K562 (cell line): ENCODE results near the gene NR3C1. TPM values are rescaled to one million over a fixed set of nuclear protein-coding genes. Genes with fewer than 3 reads are reported as not detected.

Experiments used
- ATAC-seq: fragments of 200-7000 bp; cut with Tn5 transposase; 3 replicates; pipeline ENCODE4 v1.9.1; 2020; ENCODE audit warnings: moderate library complexity
- BruUV-seq: library from RNA; stranded (reverse); fragments of 400-500 nt; replicated peaks from 2 replicates; lab custom pipeline; 2021; lab: Mats Ljungman, UMichigan
- CTCF ChIA-PET: fragments of 300-600 bp; formaldehyde crosslinking; extraction: SDS; loops from one replicate; lab custom pipeline; 2021; ENCODE audit warnings: low intra/inter-chr PET ratio; lab: Yijun Ruan, JAX
- POLR2A ChIA-PET: fragments of 300-600, 350-650 bp; sonication (Branson Sonifier 250); formaldehyde crosslinking; extraction: SDS; loops from one replicate; lab custom pipeline; 2021; ENCODE audit warnings: antibody characterized with exemption, inconsistent platforms; lab: Yijun Ruan, JAX
- DNase-seq, 4 experiments: peaks; one replicate each; pipeline versions ENCODE4 v3.0.0 to v3.0.0-alpha.2; 2011 to 2018; ENCODE audit warnings: low spot score in 3 of 4, mixed read lengths in 3 of 4; ENCODE audit errors: extremely low read depth in 1 of 4
- FAIRE-seq: peaks from 2 replicates; lab custom pipeline; 2011; peaks lifted over from hg19 to GRCh38; lab: Jason Lieb, UNC
- H2AFZ ChIP-seq: 2 replicates; pipeline ENCODE4 v1.6.0; 2011; ENCODE audit warnings: low read depth, low read length, control low read depth, inconsistent platforms
- H3K27ac ChIP-seq: fragments of 200-600 bp; 3 replicates; pipeline ENCODE4 v1.8.0; 2011; ENCODE audit warnings: low read depth, mild to moderate bottlenecking, control low read depth, inconsistent platforms, low read length, moderate library complexity, mixed read lengths; ENCODE audit errors: extremely low read depth
- H3K27me3 ChIP-seq, 2 experiments: fragments of 300-600 bp in 1 of 2; 2 replicates in 1 of 2; 3 replicates in 1 of 2; pipeline versions ENCODE4 v1.6.0 to v1.8.0; 2011; ENCODE audit warnings: inconsistent platforms in 2 of 2, low read length in 2 of 2, mild to moderate bottlenecking in 1 of 2, mixed read lengths in 1 of 2, moderate library complexity in 1 of 2; ENCODE audit not compliant: control insufficient read depth in 2 of 2, insufficient read depth in 2 of 2
- H3K36me3 ChIP-seq: fragments of 300-600 bp; 3 replicates; pipeline ENCODE4 v1.8.0; 2011; ENCODE audit warnings: mild to moderate bottlenecking, low read length, inconsistent platforms; ENCODE audit not compliant: control insufficient read depth, insufficient read depth
- H3K4me1 ChIP-seq, 2 experiments: fragments of 200-600 bp in 1 of 2; replicated peaks in 1 of 2; 2 replicates in 1 of 2; 3 replicates in 1 of 2; pipeline versions ENCODE4 v1.5.1 to v1.8.0; 2011; ENCODE audit warnings: inconsistent platforms in 2 of 2, low read length in 2 of 2, mild to moderate bottlenecking in 1 of 2, mixed read lengths in 1 of 2, moderate library complexity in 1 of 2; ENCODE audit not compliant: control insufficient read depth in 2 of 2, insufficient read depth in 2 of 2
- H3K4me2 ChIP-seq: 2 replicates; pipeline ENCODE4 v1.6.1; 2011; ENCODE audit warnings: low read length, control low read depth, inconsistent platforms, mixed read lengths; ENCODE audit not compliant: insufficient read depth
- H3K4me3 ChIP-seq: fragments of 200-600 bp; sonication (generic), shearing (Covaris generic); 2 replicates; pipeline ENCODE4 v1.5.1; 2016; ENCODE audit warnings: control low read depth, inconsistent platforms
- H3K79me2 ChIP-seq: fragments of 200-600 bp; 3 replicates; pipeline ENCODE4 v1.8.0; 2011; ENCODE audit warnings: low read length, inconsistent platforms; ENCODE audit not compliant: control insufficient read depth, insufficient read depth
- H3K9ac ChIP-seq, 2 experiments: 2 replicates each; pipeline versions ENCODE4 v1.6.0 to v1.6.1; 2011; ENCODE audit warnings: low read depth in 2 of 2, low read length in 2 of 2, control low read depth in 1 of 2, inconsistent platforms in 1 of 2, mild to moderate bottlenecking in 1 of 2, mixed read lengths in 1 of 2; ENCODE audit not compliant: insufficient read depth in 1 of 2
- H3K9me1 ChIP-seq: one replicate; pipeline ENCODE4 v1.6.0; 2011; ENCODE audit warnings: inconsistent platforms, mild to moderate bottlenecking, low read length, moderate library complexity; ENCODE audit not compliant: control insufficient read depth, insufficient read depth
- H3K9me3 ChIP-seq: replicated peaks from 2 replicates; pipeline ENCODE4 v1.5.1; 2011; ENCODE audit warnings: low read depth, low read length, inconsistent platforms; ENCODE audit not compliant: control insufficient read depth, insufficient read depth
- H4K20me1 ChIP-seq: replicated peaks from 2 replicates; pipeline ENCODE4 v1.6.1; 2011; ENCODE audit warnings: low read length, inconsistent platforms, mixed read lengths; ENCODE audit not compliant: control insufficient read depth, insufficient read depth
- CHCHD3 ChIP-seq: fragments of 250-450 bp; sonication (Bioruptor Pico); IDR thresholded peaks from 2 replicates; pipeline ENCODE4 v2.1.2; 2022; ENCODE audit warnings: mild to moderate bottlenecking
- ESRRA ChIP-seq: fragments of 450-650 bp; IDR thresholded peaks from 2 replicates; pipeline ENCODE4 v1.6.1; 2014; ENCODE audit warnings: low read depth, mild to moderate bottlenecking, moderate library complexity, borderline replicate concordance
- FOS ChIP-seq: IDR thresholded peaks from 3 replicates; pipeline ENCODE4 v1.6.1; 2011; ENCODE audit not compliant: insufficient read length; ENCODE audit errors: extremely low read depth
- MAFG ChIP-seq: fragments of 450-650 bp; conservative IDR thresholded peaks from 2 replicates; pipeline ENCODE4 v1.6.1; 2016; ENCODE audit warnings: missing genetic modification characterization, missing compliant biosample characterization
- NRF1 ChIP-seq, 2 experiments: fragments of 450-650 bp; IDR thresholded peaks in 1 of 2; conservative IDR thresholded peaks in 1 of 2; 2 replicates each; pipeline ENCODE4 v1.6.1; 2014; ENCODE audit warnings: mild to moderate bottlenecking in 2 of 2
- RBM25 ChIP-seq: fragments of 200-400 bp; formaldehyde crosslinking; IDR thresholded peaks from 2 replicates; pipeline ENCODE4 v1.6.1; 2018; ENCODE audit warnings: low read length, low read depth, moderate library complexity; ENCODE audit not compliant: severe bottlenecking
- RNF2 ChIP-seq: sonication (generic); IDR thresholded peaks from 2 replicates; pipeline ENCODE4 v1.6.1; 2016
- SRSF1 ChIP-seq: fragments of 200-400 bp; formaldehyde crosslinking; IDR thresholded peaks from 2 replicates; pipeline ENCODE4 v1.6.1; 2017; ENCODE audit warnings: mild to moderate bottlenecking, low read depth, low read length, moderate library complexity
- ZSCAN32 ChIP-seq: fragments of 450-650 bp; formaldehyde crosslinking; IDR thresholded peaks from 2 replicates; pipeline ENCODE4 v1.4.0; 2020; ENCODE audit warnings: mild to moderate bottlenecking, moderate library complexity
- WGBS: fragments of 100-300 bp; shearing (Covaris generic); methylation state at CpG from one replicate; pipeline ENCODE4 v1.1.6; 2016; ENCODE audit warnings: low coverage, mixed read lengths; ENCODE audit not compliant: insufficient coverage; ENCODE audit errors: missing lambda C conversion rate; 5-methylcytosine and 5-hydroxymethylcytosine counted together
- in situ Hi-C: fragments of 300-500 bp; cut with MboI; formaldehyde crosslinking; loops from 4 replicates; pipeline ENCODE4 v1.15.0; 2018; ENCODE audit warnings: inconsistent platforms, mixed read lengths
- intact Hi-C: fragments of 100-400 bp; cut with micrococcal nuclease; formaldehyde crosslinking; loops from 2 replicates; pipeline ENCODE4 v1.14.2; 2022
- polyA plus RNA-seq, 8 experiments: library from polyadenylated mRNA; depleted of rRNA in 4 of 8; stranded (reverse) in 5 of 8; unstranded in 3 of 8; fragments of >200 nt; fragmentation: Nextera tagmentation in 2 of 8; fragmentation: Illumina TruSeq in 1 of 8; extraction: Ambion mirVana in 2 of 8; extraction: Trizol in 1 of 8; gene quantifications; 2 replicates each; pipeline versions ENCODE4 v1.2.1 to v1.2.3, GENCODE V29; 2011 to 2014; ENCODE audit warnings: inconsistent platforms in 1 of 8, missing spikeins in 1 of 8
- total RNA-seq, 7 experiments: library from RNA; depleted of rRNA in 6 of 7; stranded (reverse); fragments of >200 nt in 6 of 7; fragmentation: Illumina TruSeq in 2 of 7; extraction: Trizol in 2 of 7; gene quantifications; 2 replicates each; pipeline versions ENCODE4 v1.2.1 to v1.2.3, GENCODE V29; 2011 to 2021; ENCODE audit warnings: low replicate concordance in 1 of 7
- TF ChIP-seq, protein P1 (sequence below): sonication (generic); formaldehyde crosslinking; IDR thresholded peaks from 2 replicates; pipeline ENCODE4 v1.8.1; 2023; ENCODE audit warnings: missing genetic modification reagents, mild to moderate bottlenecking, borderline replicate concordance
- TF ChIP-seq, protein P2 (sequence below): IDR thresholded peaks from 2 replicates; pipeline ENCODE4 v1.6.1; 2011; ENCODE audit not compliant: insufficient read length; ENCODE audit errors: extremely low read depth
- TF ChIP-seq, protein P3 (sequence below), 2 experiments: fragments of 250-450 bp in 1 of 2; fragments of 450-650 bp in 1 of 2; sonication (Bioruptor Pico) in 1 of 2; IDR thresholded peaks; 2 replicates each; pipeline versions ENCODE4 v1.6.1 to v1.8.0; 2016 to 2021; ENCODE audit warnings: mild to moderate bottlenecking in 2 of 2, moderate library complexity in 2 of 2, missing compliant biosample characterization in 1 of 2, missing genetic modification characterization in 1 of 2
- TF ChIP-seq, protein P4 (sequence below): fragments of 450-650 bp; formaldehyde crosslinking; conservative IDR thresholded peaks from 2 replicates; pipeline ENCODE4 v1.4.0; 2022; ENCODE audit warnings: mild to moderate bottlenecking, missing genetic modification characterization

The NR3C1 gene
- total and polyA plus RNA-seq, 9 of the 15 experiments (the other 6 are each of a cell fraction or from before 2014, with no cell fraction given): 8.2 to 36.0 (median 15.0) TPM

DNA sequence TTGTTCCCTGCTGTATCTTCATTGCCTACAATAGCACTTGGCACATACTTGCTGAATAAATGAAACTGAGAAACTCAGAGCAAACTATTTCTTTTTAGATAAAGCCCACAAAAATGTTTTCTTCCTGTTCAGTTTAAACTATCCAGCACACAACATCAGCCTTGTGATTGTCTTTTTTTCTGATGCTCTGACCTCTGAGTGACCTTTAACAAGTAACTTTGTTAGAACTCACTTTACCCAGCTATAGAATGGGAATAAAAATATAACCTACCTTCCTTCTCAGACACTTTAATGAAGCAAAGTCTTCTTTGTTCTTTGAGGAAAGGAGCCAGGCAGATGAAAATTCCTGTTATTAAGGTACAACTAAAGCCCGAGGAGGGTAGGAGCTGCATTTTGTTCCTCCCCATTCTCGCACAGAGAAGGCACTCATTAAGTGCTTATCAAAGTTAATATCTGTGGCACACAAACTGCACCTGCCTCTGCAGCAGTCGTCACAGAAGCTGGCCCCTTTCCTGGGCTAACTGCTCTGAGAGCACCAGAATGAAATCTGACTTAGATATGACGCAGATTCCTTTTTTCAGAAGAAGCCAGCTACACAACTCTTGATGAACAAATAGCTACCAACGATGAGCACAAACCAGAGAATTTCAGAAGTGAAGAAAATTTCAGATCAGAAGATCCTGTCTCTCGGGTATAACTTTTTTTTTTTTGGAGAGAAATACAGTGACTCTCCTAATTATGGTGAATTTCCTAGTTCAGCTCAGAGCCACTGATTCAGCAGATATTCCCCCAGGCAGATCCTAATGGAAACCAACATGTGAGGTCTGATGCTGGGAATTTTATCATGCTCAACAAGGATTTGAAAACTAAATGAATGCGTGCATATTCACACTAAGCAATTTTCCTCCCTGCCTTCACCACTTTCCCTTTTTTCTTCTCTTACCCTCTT is 31.0 kb upstream of the NR3C1 start:
- ATAC-seq (no peak), FAIRE-seq (no peak), DNase-seq (no peak)
- H3K27ac ChIP-seq: no peak overlapping the region
- intact Hi-C loops: no loop called here
- H3K4me3 ChIP-seq: no peak overlapping the region
- no peak overlapping the region for H3K9ac ChIP-seq
- ChIA-PET CTCF (no interaction called here), POLR2A (interaction anchor here (0.6 to 1.0 kb wide), 2 partner anchors 10 to 763 kb away, joined by 3 read pairs; no protein-coding TSS in a partner anchor)
- H3K4me1 ChIP-seq: no peaks in the 10 kb centered on the region; a peak in 1 of 5 replicates
- WGBS: 4% methylated on average over 7 of the region's 7 CpGs
- no peak overlapping the region for H3K4me2 ChIP-seq
- BruUV-seq: no TSS peak
- H3K27me3 ChIP-seq: peaks cover 2 to 13% of the 10 kb centered on the region in 2 experiments; a peak in 2 of 5 replicates
- TF ChIP-seq, protein P1, sequence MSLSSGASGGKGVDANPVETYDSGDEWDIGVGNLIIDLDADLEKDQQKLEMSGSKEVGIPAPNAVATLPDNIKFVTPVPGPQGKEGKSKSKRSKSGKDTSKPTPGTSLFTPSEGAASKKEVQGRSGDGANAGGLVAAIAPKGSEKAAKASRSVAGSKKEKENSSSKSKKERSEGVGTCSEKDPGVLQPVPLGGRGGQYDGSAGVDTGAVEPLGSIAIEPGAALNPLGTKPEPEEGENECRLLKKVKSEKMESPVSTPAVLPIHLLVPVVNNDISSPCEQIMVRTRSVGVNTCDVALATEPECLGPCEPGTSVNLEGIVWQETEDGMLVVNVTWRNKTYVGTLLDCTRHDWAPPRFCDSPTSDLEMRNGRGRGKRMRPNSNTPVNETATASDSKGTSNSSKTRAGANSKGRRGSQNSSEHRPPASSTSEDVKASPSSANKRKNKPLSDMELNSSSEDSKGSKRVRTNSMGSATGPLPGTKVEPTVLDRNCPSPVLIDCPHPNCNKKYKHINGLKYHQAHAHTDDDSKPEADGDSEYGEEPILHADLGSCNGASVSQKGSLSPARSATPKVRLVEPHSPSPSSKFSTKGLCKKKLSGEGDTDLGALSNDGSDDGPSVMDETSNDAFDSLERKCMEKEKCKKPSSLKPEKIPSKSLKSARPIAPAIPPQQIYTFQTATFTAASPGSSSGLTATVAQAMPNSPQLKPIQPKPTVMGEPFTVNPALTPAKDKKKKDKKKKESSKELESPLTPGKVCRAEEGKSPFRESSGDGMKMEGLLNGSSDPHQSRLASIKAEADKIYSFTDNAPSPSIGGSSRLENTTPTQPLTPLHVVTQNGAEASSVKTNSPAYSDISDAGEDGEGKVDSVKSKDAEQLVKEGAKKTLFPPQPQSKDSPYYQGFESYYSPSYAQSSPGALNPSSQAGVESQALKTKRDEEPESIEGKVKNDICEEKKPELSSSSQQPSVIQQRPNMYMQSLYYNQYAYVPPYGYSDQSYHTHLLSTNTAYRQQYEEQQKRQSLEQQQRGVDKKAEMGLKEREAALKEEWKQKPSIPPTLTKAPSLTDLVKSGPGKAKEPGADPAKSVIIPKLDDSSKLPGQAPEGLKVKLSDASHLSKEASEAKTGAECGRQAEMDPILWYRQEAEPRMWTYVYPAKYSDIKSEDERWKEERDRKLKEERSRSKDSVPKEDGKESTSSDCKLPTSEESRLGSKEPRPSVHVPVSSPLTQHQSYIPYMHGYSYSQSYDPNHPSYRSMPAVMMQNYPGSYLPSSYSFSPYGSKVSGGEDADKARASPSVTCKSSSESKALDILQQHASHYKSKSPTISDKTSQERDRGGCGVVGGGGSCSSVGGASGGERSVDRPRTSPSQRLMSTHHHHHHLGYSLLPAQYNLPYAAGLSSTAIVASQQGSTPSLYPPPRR (CRISPR knock-in tag): no peak
- no peak for TF ChIP-seq RNF2
- TF ChIP-seq, protein P2, sequence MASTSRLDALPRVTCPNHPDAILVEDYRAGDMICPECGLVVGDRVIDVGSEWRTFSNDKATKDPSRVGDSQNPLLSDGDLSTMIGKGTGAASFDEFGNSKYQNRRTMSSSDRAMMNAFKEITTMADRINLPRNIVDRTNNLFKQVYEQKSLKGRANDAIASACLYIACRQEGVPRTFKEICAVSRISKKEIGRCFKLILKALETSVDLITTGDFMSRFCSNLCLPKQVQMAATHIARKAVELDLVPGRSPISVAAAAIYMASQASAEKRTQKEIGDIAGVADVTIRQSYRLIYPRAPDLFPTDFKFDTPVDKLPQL: no peak
- TF ChIP-seq NRF1 (conservative IDR thresholded peaks at IDR 0.05 in 1 of 2, IDR thresholded peaks at IDR 0.05 in 1 of 2): no peak
- TF ChIP-seq MAFG: 0 out of 2 replicates have a peak, but pooled peaks have one; percentile 12
- TF ChIP-seq CHCHD3 (CRISPR knock-in tag): no peak
- no peak for TF ChIP-seq ZSCAN32 (CRISPR knock-in tag)
- peak; percentile 26 for TF ChIP-seq RBM25
- peak; percentile 52; the same call in 1 of the 2 replicates for TF ChIP-seq ESRRA
- TF ChIP-seq, protein P3, sequence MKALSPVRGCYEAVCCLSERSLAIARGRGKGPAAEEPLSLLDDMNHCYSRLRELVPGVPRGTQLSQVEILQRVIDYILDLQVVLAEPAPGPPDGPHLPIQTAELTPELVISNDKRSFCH (CRISPR knock-in tag; IDR thresholded peaks at IDR 0.05): no peak
- TF ChIP-seq, protein P3 (tag; IDR thresholded peaks at IDR 0.05): no peak
- TF ChIP-seq, protein P4, sequence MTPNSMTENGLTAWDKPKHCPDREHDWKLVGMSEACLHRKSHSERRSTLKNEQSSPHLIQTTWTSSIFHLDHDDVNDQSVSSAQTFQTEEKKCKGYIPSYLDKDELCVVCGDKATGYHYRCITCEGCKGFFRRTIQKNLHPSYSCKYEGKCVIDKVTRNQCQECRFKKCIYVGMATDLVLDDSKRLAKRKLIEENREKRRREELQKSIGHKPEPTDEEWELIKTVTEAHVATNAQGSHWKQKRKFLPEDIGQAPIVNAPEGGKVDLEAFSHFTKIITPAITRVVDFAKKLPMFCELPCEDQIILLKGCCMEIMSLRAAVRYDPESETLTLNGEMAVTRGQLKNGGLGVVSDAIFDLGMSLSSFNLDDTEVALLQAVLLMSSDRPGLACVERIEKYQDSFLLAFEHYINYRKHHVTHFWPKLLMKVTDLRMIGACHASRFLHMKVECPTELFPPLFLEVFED (CRISPR knock-in tag): no peak
- TF ChIP-seq SRSF1: no peak
- no peak for TF ChIP-seq FOS
- no peak overlapping the region for H2AFZ ChIP-seq
- H3K79me2 ChIP-seq: no peaks in the 10 kb centered on the region
- no peaks in the 10 kb centered on the region for H3K9me1 ChIP-seq
- no peaks in the 10 kb centered on the region for H3K36me3 ChIP-seq
- in situ Hi-C loops: no loop called here
- H4K20me1 ChIP-seq: no peaks in the 10 kb centered on the region
- no peaks in the 10 kb centered on the region for H3K9me3 ChIP-seq
